Gastrocnemius medialis (tissue), 4 donors: ENCODE measurements around the gene SIK3. TPM values are rescaled to one million over a fixed set of nuclear protein-coding genes. Genes with fewer than 3 reads are reported as not detected.
"Not testable (repeated sequence)": the region's sequence is repeated elsewhere in the genome, so short reads cannot be mapped to it uniquely, and the experiment has no call there.

Experiments
- ATAC-seq, 2 donors: fragments of 150-250 bp; one replicate each; pipeline ENCODE4 v1.9.1; 2016
- DNase-seq, 2 donors: peaks; one replicate each; pipeline ENCODE4 v3.0.0-alpha.2; 2019
- H3K27ac ChIP-seq, 4 donors: fragments of 200-600 bp; sonication (generic); 1 replicate in 1 of 4; 2 replicates in 3 of 4; pipeline ENCODE4 v1.5.1; 2016 to 2018; ENCODE audit warnings: mild to moderate bottlenecking in 2 of 4, moderate library complexity in 1 of 4
- H3K27me3 ChIP-seq, 3 donors: fragments of 200-600 bp; sonication (generic) in 2 of 3; 1 replicate in 1 of 3; 2 replicates in 2 of 3; pipeline versions ENCODE4 v1.5.1 to v1.6.0; 2016 to 2019; ENCODE audit warnings: mild to moderate bottlenecking in 1 of 3, moderate library complexity in 1 of 3
- H3K36me3 ChIP-seq, 2 donors: fragments of 200-600 bp; sonication (generic) in 1 of 2; one replicate each; pipeline ENCODE4 v1.5.1; 2017 to 2018
- H3K4me1 ChIP-seq, 2 donors: fragments of 200-600 bp; sonication (generic) in 1 of 2; one replicate each; pipeline ENCODE4 v1.5.1; 2016 to 2017; ENCODE audit warnings: mild to moderate bottlenecking in 2 of 2
- H3K4me3 ChIP-seq, 4 donors: fragments of 200-600 bp; sonication (generic) in 3 of 4; 1 replicate in 1 of 4; 2 replicates in 3 of 4; pipeline ENCODE4 v1.5.1; 2016 to 2019; ENCODE audit warnings: mild to moderate bottlenecking in 2 of 4
- H3K9me3 ChIP-seq, 3 donors: fragments of 200-600 bp; sonication (generic) in 2 of 3; 1 replicate in 1 of 3; 2 replicates in 2 of 3; pipeline ENCODE4 v1.5.1; 2016 to 2019
- POLR2A ChIP-seq, 2 donors: fragments of 450-650 bp; IDR thresholded peaks; one replicate each; pipeline ENCODE4 v1.6.1; 2017; ENCODE audit warnings: antibody characterized with exemption in 2 of 2, mild to moderate bottlenecking in 2 of 2, moderate library complexity in 2 of 2
- in situ Hi-C, 4 donors: fragments of 200-750 bp; cut with MboI; loops; one replicate each; pipeline versions ENCODE4 v1.15.0 to v1.8.0; 2017; ENCODE audit warnings: low sequenced_read_pairs in 4 of 4
- intact Hi-C: fragments of 100-400 bp; cut with DNase I; formaldehyde crosslinking; loops from one replicate; pipeline ENCODE4 v1.15.1; 2023; ENCODE audit warnings: low total_unique reads
- total RNA-seq, 4 donors: library from RNA; depleted of rRNA; stranded (reverse); fragments of >200 nt; gene quantifications; one replicate each; pipeline versions ENCODE4 v1.1.0 to v1.2.3, GENCODE V29; 2016
- TF ChIP-seq, protein P1 (sequence below), 5 experiments: fragments of 450-650 bp in 3 of 5; fragments of 200-600 bp in 2 of 5; sonication (generic) in 2 of 5; IDR thresholded peaks in 4 of 5; conservative IDR thresholded peaks in 1 of 5; 1 replicate in 4 of 5; 2 replicates in 1 of 5; pipeline ENCODE4 v1.5.1; 2016 to 2019; ENCODE audit warnings: antibody characterized with exemption in 5 of 5, mild to moderate bottlenecking in 3 of 5, moderate library complexity in 3 of 5

SIK3 gene
- total RNA-seq, 4 donors from 2014 or later = 34.4 to 42.4 (median 37.2) TPM

GRCh38 chr11:117122556-117122955, 24.3 kb upstream of the SIK3 start:
- intact Hi-C loops = no loop called here
- no peak for ATAC-seq
- in situ Hi-C loops = no loop called here

DNA sequence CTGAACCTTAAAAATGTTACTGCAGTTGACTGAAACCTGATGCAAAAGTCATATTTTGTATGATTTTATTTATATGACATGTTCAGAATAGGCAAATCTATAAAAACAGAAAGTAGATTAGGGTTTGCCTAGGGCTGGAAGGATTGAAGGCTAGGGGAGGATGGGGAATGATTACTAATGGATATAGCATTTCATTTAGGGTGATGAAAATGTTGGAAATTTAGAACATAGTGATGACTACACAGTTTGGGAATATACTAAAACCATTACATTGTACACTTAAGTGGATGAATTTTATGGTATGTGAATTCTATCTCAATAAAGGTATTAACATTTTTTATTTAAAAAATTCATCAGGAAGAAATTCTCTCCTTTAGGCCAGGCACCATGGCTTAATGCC, 22.9 kb upstream of the SIK3 start:
- no peak for ATAC-seq
- in situ Hi-C loops (no loop called here), intact Hi-C loops (no loop called here)
- TF ChIP-seq POLR2A (IDR thresholded peaks at IDR 0.05) = no peak
- TF ChIP-seq, protein P1, sequence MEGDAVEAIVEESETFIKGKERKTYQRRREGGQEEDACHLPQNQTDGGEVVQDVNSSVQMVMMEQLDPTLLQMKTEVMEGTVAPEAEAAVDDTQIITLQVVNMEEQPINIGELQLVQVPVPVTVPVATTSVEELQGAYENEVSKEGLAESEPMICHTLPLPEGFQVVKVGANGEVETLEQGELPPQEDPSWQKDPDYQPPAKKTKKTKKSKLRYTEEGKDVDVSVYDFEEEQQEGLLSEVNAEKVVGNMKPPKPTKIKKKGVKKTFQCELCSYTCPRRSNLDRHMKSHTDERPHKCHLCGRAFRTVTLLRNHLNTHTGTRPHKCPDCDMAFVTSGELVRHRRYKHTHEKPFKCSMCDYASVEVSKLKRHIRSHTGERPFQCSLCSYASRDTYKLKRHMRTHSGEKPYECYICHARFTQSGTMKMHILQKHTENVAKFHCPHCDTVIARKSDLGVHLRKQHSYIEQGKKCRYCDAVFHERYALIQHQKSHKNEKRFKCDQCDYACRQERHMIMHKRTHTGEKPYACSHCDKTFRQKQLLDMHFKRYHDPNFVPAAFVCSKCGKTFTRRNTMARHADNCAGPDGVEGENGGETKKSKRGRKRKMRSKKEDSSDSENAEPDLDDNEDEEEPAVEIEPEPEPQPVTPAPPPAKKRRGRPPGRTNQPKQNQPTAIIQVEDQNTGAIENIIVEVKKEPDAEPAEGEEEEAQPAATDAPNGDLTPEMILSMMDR (IDR thresholded peaks at IDR 0.05 in 4 of 5, conservative IDR thresholded peaks at IDR 0.05 in 1 of 5) = no peak
- no peaks in the 10 kb centered on the region for H3K4me1 ChIP-seq
- no peak overlapping the region for H3K4me3 ChIP-seq
- H3K27ac ChIP-seq = no peak overlapping the region
- no peaks in the 10 kb centered on the region for H3K9me3 ChIP-seq
- DNase-seq = no peak
- no peaks in the 10 kb centered on the region for H3K36me3 ChIP-seq
- no peaks in the 10 kb centered on the region for H3K27me3 ChIP-seq

More at GRCh38 chr11:117122556-117122955, 24.3 kb upstream of the SIK3 start:
- H3K9me3 ChIP-seq = no peaks in the 10 kb centered on the region
- DNase-seq = no peak
- no peak overlapping the region for H3K4me3 ChIP-seq
- no peaks in the 10 kb centered on the region for H3K36me3 ChIP-seq
- H3K27ac ChIP-seq = no peak overlapping the region
- TF ChIP-seq, protein P1 (IDR thresholded peaks at IDR 0.05 in 4 of 5, conservative IDR thresholded peaks at IDR 0.05 in 1 of 5) = no peak
- no peak for TF ChIP-seq POLR2A (IDR thresholded peaks at IDR 0.05)
- H3K4me1 ChIP-seq = no peaks in the 10 kb centered on the region
- H3K27me3 ChIP-seq = no peaks in the 10 kb centered on the region

DNA sequence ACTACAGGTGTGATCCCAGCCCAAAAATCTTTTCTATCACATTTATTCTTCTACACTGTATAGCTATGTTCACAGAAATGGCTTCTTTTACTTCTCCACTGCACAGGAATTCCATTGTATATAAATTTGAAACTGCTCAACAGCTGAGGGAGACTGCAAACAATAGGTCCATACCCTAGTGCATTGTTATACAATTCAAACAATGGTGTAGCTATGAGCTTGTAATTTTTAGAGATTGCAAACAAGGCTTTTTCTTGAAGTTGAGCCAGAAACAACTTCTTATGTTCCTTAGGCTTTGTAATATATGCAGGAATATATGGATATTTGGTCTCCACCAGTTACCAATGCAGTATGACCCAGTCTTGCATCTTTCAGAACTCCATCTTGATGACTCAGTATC, 19.5 kb upstream of the SIK3 start:
- in situ Hi-C loops (loop anchor here in 1 of 4 donors (10.0 kb wide), 1 partner anchor 107 kb away; no protein-coding TSS in a partner anchor), intact Hi-C loops (no loop called here)
- H3K36me3 ChIP-seq = no peaks in the 10 kb centered on the region
- H3K9me3 ChIP-seq = no peaks in the 10 kb centered on the region
- TF ChIP-seq, protein P1 (IDR thresholded peaks at IDR 0.05 in 4 of 5, conservative IDR thresholded peaks at IDR 0.05 in 1 of 5) = no peak
- TF ChIP-seq POLR2A (IDR thresholded peaks at IDR 0.05) = no peak
- H3K4me3 ChIP-seq = no peak overlapping the region
- H3K27me3 ChIP-seq = no peaks in the 10 kb centered on the region
- H3K4me1 ChIP-seq = no peaks in the 10 kb centered on the region
- no peak for ATAC-seq
- H3K27ac ChIP-seq = no peak overlapping the region
- no peak for DNase-seq

GRCh38 chr11:117112939-117113338, 14.7 kb upstream of the SIK3 start:
- intact Hi-C loops, H3K36me3 ChIP-seq, ATAC-seq, H3K9me3 ChIP-seq, DNase-seq, H3K27me3 ChIP-seq, H3K4me3 ChIP-seq, H3K27ac ChIP-seq, H3K4me1 ChIP-seq: not testable (repeated sequence)
- in situ Hi-C loops = loop anchor here in 1 of 4 donors (10.0 kb wide), 1 partner anchor 112 kb away; no protein-coding TSS in a partner anchor

DNA sequence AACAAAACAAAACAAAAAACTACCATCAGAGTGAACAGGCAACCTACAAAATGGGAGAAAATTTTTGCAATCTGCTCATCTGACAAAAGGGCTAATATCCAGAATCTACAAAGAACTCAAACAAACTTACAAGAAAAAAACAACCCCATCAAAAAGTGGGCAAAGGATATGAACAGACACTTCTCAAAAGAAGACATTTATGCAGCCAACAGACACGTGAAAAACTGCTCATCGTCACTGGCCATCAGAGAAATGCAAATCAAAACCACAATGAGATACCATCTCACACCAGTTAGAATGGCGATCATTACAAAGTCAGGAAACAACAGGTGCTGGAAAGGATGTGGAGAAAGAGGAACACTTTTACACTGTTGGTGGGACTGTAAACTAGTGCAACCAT, 14.3 kb upstream of the SIK3 start:
- H3K4me3 ChIP-seq, H3K4me1 ChIP-seq, H3K27ac ChIP-seq, H3K36me3 ChIP-seq, DNase-seq, H3K27me3 ChIP-seq, ATAC-seq, intact Hi-C loops, H3K9me3 ChIP-seq: not testable (repeated sequence)
- in situ Hi-C loops = loop anchor here in 1 of 4 donors (10.0 kb wide), 1 partner anchor 112 kb away; no protein-coding TSS in a partner anchor
